Heart left ventricle (tissue), 13 donors: Measurements from ENCODE around the gene PRELID3B.

ENCODE experiments used
- POLR2A ChIP-seq, 2 donors: fragments of 450-650 bp; IDR thresholded peaks; one replicate each; pipeline ENCODE4 v1.6.1; 2017; ENCODE audit warnings: antibody characterized with exemption in 2 of 2, mild to moderate bottlenecking in 2 of 2, moderate library complexity in 2 of 2
- TF ChIP-seq, protein P1 (sequence below), 12 donors: fragments of 200-600 bp; sonication (generic) in 4 of 12; IDR thresholded peaks; one replicate each; pipeline versions ENCODE4 v1.5.0 to v1.8.0; 2018 to 2022; ENCODE audit warnings: antibody characterized with exemption in 12 of 12, mild to moderate bottlenecking in 5 of 12
- donor health status: ischemic (EF 13 %, LVEDD 7.1; RV severe dilation, severe dysfunction).
- donor health status: DM: no; HTN: yes; CAD: no.
- donor health status: DM: no; HTN: no; CAD: no.
- donor health status: ischemic (EF 25% LVEDD 6.9; RV normal size, moderate dysfunction).
- donor health status: ischemic (EF 25% LVEDD 5.7; RV mildly dilated, moderate dysfunction).
- donor health status: ischemic (EF 35%, LVEDD 5.7; RV mildly dilated, moderate dysfunction).
- donor health status: nonischemic (EF 11% LVEDD 7.7; RV severe dilation, severe dysfunction).
- donor health status: DM: yes; HTN: yes; CAD: no.
- donor health status: PGD.
- donor health status: ischemic (EF 29% LVEDD 5.4; RV normal size, mild dysfunction).
- donor health status: nonischemic (EF 23%, LVEDD 6.1; RV moderate dilation, normal function).

DNA sequence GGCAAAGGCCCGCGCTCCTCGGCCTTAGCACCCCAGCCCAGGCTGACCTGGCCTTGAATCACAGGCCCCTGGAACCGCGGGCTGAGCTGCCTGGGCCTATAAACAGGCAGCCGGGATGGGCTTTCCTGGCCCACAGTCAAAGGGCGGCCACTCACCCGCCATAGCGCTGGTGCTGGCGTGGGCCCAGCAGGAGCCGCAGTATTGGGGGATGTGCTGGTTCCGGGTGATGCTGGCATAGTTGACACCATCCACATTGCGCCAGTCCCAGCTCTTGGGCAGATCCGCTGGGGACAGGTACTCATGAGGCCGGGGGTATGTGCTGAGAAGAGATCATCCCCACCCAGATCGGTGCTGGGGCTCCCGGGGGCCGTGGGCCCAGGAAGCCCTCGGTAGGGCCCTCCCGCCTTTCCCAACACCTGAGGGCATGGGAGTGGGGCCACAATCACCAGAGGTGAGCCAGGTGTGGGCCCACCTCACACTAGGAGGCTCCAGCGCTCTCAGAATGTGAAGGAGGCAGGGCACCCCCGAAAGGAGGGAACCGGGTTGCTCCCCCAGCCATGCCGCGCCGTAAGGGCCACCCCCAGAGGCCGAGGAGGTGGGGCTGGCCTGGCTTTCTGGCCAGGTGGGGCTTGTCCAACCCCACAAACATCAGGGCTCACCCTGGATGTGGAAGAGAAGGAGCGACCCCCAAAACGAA is 36.3 kb downstream of the PRELID3B start:
- TF ChIP-seq, protein P1, sequence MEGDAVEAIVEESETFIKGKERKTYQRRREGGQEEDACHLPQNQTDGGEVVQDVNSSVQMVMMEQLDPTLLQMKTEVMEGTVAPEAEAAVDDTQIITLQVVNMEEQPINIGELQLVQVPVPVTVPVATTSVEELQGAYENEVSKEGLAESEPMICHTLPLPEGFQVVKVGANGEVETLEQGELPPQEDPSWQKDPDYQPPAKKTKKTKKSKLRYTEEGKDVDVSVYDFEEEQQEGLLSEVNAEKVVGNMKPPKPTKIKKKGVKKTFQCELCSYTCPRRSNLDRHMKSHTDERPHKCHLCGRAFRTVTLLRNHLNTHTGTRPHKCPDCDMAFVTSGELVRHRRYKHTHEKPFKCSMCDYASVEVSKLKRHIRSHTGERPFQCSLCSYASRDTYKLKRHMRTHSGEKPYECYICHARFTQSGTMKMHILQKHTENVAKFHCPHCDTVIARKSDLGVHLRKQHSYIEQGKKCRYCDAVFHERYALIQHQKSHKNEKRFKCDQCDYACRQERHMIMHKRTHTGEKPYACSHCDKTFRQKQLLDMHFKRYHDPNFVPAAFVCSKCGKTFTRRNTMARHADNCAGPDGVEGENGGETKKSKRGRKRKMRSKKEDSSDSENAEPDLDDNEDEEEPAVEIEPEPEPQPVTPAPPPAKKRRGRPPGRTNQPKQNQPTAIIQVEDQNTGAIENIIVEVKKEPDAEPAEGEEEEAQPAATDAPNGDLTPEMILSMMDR (IDR thresholded peaks at IDR 0.05) = no peak
- no peak for TF ChIP-seq POLR2A (IDR thresholded peaks at IDR 0.05)
